Measurements from ENCODE around the gene NPAS3. TPM values are rescaled to one million over a fixed set of nuclear protein-coding genes. Genes with fewer than 3 reads are reported as not detected.

The NPAS3 gene
- total and polyA plus RNA-seq, 2 of the 8 experiments (the other 6 are each of a cell fraction or from before 2014, with no cell fraction given) = 0.11 to 0.60 TPM

DNA sequence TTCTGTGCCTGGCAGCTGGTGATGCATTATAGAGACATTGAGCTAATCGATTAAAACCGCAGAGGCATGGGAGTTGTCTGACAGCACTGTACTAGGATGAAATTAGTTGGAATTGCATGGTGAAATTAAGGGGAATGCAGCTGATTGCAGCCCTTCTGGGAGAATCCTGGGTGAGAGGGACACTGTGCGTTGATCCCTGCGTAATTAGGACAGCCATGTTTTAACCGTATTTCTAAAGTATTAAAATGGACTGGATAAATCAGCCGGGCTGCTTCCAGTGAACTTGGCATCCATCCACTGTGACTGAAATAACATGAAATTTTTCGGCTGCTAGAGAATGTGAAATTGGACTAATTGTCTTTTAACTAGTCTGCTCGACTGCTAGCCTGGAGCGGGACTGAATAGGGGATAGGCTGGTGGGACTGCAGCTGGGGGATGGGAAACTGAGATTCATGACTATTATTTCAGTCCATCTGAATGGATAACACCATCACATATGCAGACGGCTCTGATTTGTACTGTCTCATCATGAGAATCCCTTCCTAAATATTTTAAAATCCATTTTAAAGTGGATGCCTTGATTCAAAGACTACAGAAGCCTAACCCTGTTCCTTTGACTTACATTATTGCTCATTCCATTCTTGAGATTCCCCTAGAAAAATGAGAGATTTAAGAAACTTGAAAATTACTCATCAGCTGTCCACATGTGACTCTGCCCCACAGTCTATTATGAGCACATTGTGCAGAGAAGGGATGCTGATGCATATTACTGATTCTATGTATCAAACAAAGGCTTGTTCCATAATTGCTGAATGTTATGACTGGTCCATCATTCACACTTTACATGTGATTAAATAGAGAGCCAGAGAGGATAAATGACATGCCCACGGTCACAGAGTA lies 343.9 kb downstream of the NPAS3 start:
- Histone ChIP-seq H2BK12ac (ENCODE audit: low read depth, low read length) (no peak overlapping the region), H3K27me3 (replicated peaks in 1 of 4; ENCODE audit: control insufficient read depth in 3 of 4, extremely low read depth in 1 of 4, insufficient read depth in 3 of 4, low read length in 3 of 4) (no peaks in the 10 kb centered on the region), H2AK5ac (ENCODE audit: low read depth, low read length) (no peak overlapping the region), H4K8ac (ENCODE audit: extremely low read depth, insufficient read depth, low read length) (no peak overlapping the region), H3K79me1 (ENCODE audit: low read depth, low read length) (no peaks in the 10 kb centered on the region), H3K9ac (replicated peaks in 1 of 4; ENCODE audit: extremely low read depth in 1 of 4, low read depth in 3 of 4, low read length in 3 of 4) (no peak overlapping the region), H4K5ac (ENCODE audit: insufficient read length, low read depth, low read length) (no peak overlapping the region), H3K14ac (ENCODE audit: insufficient read length) (no peak overlapping the region), H2BK20ac (ENCODE audit: low read length) (no peak overlapping the region), H2BK5ac (ENCODE audit: low read depth, low read length) (no peak overlapping the region), H4K20me1 (replicated peaks in 1 of 2; ENCODE audit: control insufficient read depth in 1 of 2, insufficient read depth in 2 of 2, low read length in 2 of 2) (no peaks in the 10 kb centered on the region), H3K79me2 (ENCODE audit: control insufficient read depth in 1 of 2, insufficient read depth in 2 of 2, low read length in 2 of 2) (no peaks in the 10 kb centered on the region), H3K4ac (replicated peaks; ENCODE audit: insufficient read length, low read depth, low read length) (no peak overlapping the region), H3K27ac (ENCODE audit: low read depth, low read length) (no peak overlapping the region), H3K56ac (replicated peaks; ENCODE audit: insufficient read length, low read depth, low read length) (no peak overlapping the region), H3K4me3 (ENCODE audit: extremely low read depth in 1 of 4, insufficient read depth in 2 of 4, low read depth in 3 of 4, low read length in 4 of 4) (no peak overlapping the region), H3K18ac (ENCODE audit: extremely low read depth, low read length) (no peak overlapping the region), H2BK120ac (replicated peaks; ENCODE audit: low read depth, low read length) (no peak overlapping the region), H3K4me1 (replicated peaks in 1 of 4; ENCODE audit: control insufficient read depth in 3 of 4, insufficient read depth in 4 of 4, low read length in 3 of 4) (peaks cover 0 to 4% (median 2%) of the 10 kb centered on the region in 4 experiments; a peak in 2 of 7 replicates), H2AFZ (ENCODE audit: low read length) (no peak overlapping the region), H3K9me3 (ENCODE audit: insufficient read depth in 2 of 2, low read depth in 1 of 2, low read length in 1 of 2) (no peaks in the 10 kb centered on the region), H3K4me2 (ENCODE audit: insufficient read depth in 1 of 2, low read depth in 2 of 2, low read length in 2 of 2) (no peak overlapping the region), H2BK15ac (ENCODE audit: low read length) (no peak overlapping the region), H3K23ac (ENCODE audit: insufficient read length) (no peak overlapping the region), H3K36me3 (ENCODE audit: control insufficient read depth in 2 of 4, insufficient read depth in 4 of 4, low read length in 3 of 4) (no peaks in the 10 kb centered on the region), H4K91ac (replicated peaks; ENCODE audit: insufficient read length, low read length) (no peak overlapping the region), H3K23me2 (ENCODE audit: low read depth, low read length) (no peaks in the 10 kb centered on the region; the same call in 1 of the 2 replicates)
- DNase-seq (ENCODE audit: low read depth in 1 of 2, low spot score in 2 of 2) = no peak
- ChIA-PET POLR2A (ENCODE audit: partially characterized antibody) (no interaction called here), CTCF (ENCODE audit: partially characterized antibody) (interaction anchor here (0.6 to 0.9 kb wide), 2 partner anchors 488 to 524 kb away, joined by 3 read pairs; no protein-coding TSS in a partner anchor)
- no peak for FAIRE-seq
- TF ChIP-seq TBP (IDR thresholded peaks at IDR 0.05; ENCODE audit: low read depth, low read length) = no peak
- no peak for TF ChIP-seq NRF1 (IDR thresholded peaks at IDR 0.05; ENCODE audit: low read depth, low read length)
- no peak for TF ChIP-seq CEBPB (IDR thresholded peaks at IDR 0.05; ENCODE audit: low read depth, low read length)
- TF ChIP-seq RXRA (IDR thresholded peaks at IDR 0.05; ENCODE audit: insufficient read depth, low read depth, low read length) = no peak
- WGBS, 2 experiments (ENCODE audit: extremely low coverage in 1 of 2, insufficient coverage in 1 of 2, insufficient read length in 1 of 2, insufficient replicate concordance in 2 of 2, low coverage in 1 of 2, low lambda C conversion rate in 2 of 2, missing lambda C conversion rate in 1 of 2) = 92% methylated on average over 11 of the region's 11 CpGs; no CpG with 5 or more reads in 1 of the 2 experiments

All from H1 (cell line).